GM12878 (cell line): ENCODE results near the gene HSPA12A. TPM values are rescaled to one million over a fixed set of nuclear protein-coding genes. Genes with fewer than 3 reads are reported as not detected.

Experiments
- ATAC-seq: fragments of 200-7000 bp; cut with Tn5 transposase; 3 replicates; pipeline ENCODE4 v1.9.1; 2020; ENCODE audit warnings: mild to moderate bottlenecking, moderate library complexity
- BruUV-seq: library from RNA; stranded (reverse); fragments of 400-500 nt; replicated peaks from 2 replicates; lab custom pipeline; 2021; lab: Mats Ljungman, UMichigan
- CTCF ChIA-PET: fragments of 300-600 bp; sonication (Branson Sonifier 250); formaldehyde crosslinking; extraction: SDS; loops from one replicate; lab custom pipeline; 2021; ENCODE audit warnings: inconsistent platforms; lab: Yijun Ruan, JAX
- POLR2A ChIA-PET: fragments of 350-600 bp; formaldehyde crosslinking; extraction: SDS; loops from one replicate; lab custom pipeline; 2021; ENCODE audit warnings: inconsistent platforms; lab: Charles Lee
- RAD21 ChIA-PET: fragments of 300-600 bp; sonication (Branson Sonifier 250); formaldehyde crosslinking; loops from one replicate; lab custom pipeline; 2023; ENCODE audit warnings: antibody characterized with exemption; ENCODE audit not compliant: unreplicated experiment; lab: Charles Lee
- SMC1A ChIA-PET: fragments of 300-600 bp; sonication (Branson Sonifier 250); formaldehyde crosslinking; loops from one replicate; lab custom pipeline; 2023; ENCODE audit not compliant: unreplicated experiment, uncharacterized antibody; lab: Charles Lee
- DNase-seq: peaks from one replicate; pipeline ENCODE4 v3.0.0-alpha.2; 2011; ENCODE audit warnings: low read depth, low spot score
- FAIRE-seq: peaks from 3 replicates; lab custom pipeline; 2011; peaks lifted over from hg19 to GRCh38; lab: Jason Lieb, UNC
- H2AFZ ChIP-seq: 2 replicates; pipeline ENCODE4 v1.6.0; 2011; ENCODE audit warnings: low read depth, low read length, control low read depth; ENCODE audit not compliant: control insufficient read depth
- H3K27ac ChIP-seq: 2 replicates; pipeline ENCODE4 v1.5.1; 2011; ENCODE audit warnings: control low read depth; ENCODE audit not compliant: control insufficient read depth, insufficient read depth
- H3K27me3 ChIP-seq, 2 experiments: replicated peaks in 1 of 2; 2 replicates each; pipeline versions ENCODE4 v1.6.0 to v1.6.1; 2011; ENCODE audit warnings: low read length in 1 of 2; ENCODE audit not compliant: control insufficient read depth in 2 of 2, insufficient read depth in 2 of 2
- H3K36me3 ChIP-seq, 2 experiments: 2 replicates each; pipeline ENCODE4 v1.5.1; 2011; ENCODE audit warnings: low read length in 1 of 2; ENCODE audit not compliant: control insufficient read depth in 2 of 2, insufficient read depth in 2 of 2
- H3K4me1 ChIP-seq: 2 replicates; pipeline ENCODE4 v1.6.1; 2011; ENCODE audit warnings: mild to moderate bottlenecking, low read length, moderate library complexity, mixed read lengths; ENCODE audit not compliant: control insufficient read depth, insufficient read depth
- H3K4me2 ChIP-seq: 2 replicates; pipeline ENCODE4 v1.6.0; 2011; ENCODE audit warnings: control low read depth; ENCODE audit not compliant: control insufficient read depth, insufficient read depth
- H3K4me3 ChIP-seq: fragments of 200-600 bp; sonication (generic); 2 replicates; pipeline ENCODE4 v1.5.1; 2016
- H3K79me2 ChIP-seq: 2 replicates; pipeline ENCODE4 v1.6.0; 2011; ENCODE audit warnings: low read length; ENCODE audit not compliant: control insufficient read depth, insufficient read depth
- H3K9ac ChIP-seq: 2 replicates; pipeline ENCODE4 v1.8.0; 2011; ENCODE audit warnings: low read length, control low read depth, mixed read lengths; ENCODE audit not compliant: control insufficient read depth, insufficient read depth
- H3K9me3 ChIP-seq: replicated peaks from 3 replicates; pipeline ENCODE4 v1.5.1; 2011; ENCODE audit warnings: mild to moderate bottlenecking, low read length; ENCODE audit not compliant: control insufficient read depth, insufficient read depth
- H4K20me1 ChIP-seq: 2 replicates; pipeline ENCODE4 v1.6.0; 2011; ENCODE audit not compliant: control insufficient read depth, insufficient read depth
- FOXM1 ChIP-seq: IDR thresholded peaks from 2 replicates; pipeline ENCODE4 v1.6.1; 2012; ENCODE audit warnings: low read depth, mild to moderate bottlenecking, inconsistent platforms, low read length, moderate library complexity
- MTA3 ChIP-seq: IDR thresholded peaks from 2 replicates; pipeline ENCODE4 v1.6.1; 2012; ENCODE audit warnings: low read length, inconsistent platforms, borderline replicate concordance
- NFYA ChIP-seq: IDR thresholded peaks from 2 replicates; pipeline ENCODE4 v1.6.1; 2011; ENCODE audit warnings: low read depth, mild to moderate bottlenecking, low read length, improper control_type of control experiment, borderline replicate concordance
- POLR2A ChIP-seq: IDR thresholded peaks from 2 replicates; pipeline ENCODE4 v1.6.1; 2011; ENCODE audit warnings: low read depth, mild to moderate bottlenecking, low read length
- RELA ChIP-seq: fragments of 450-650 bp; IDR thresholded peaks from 2 replicates; pipeline ENCODE4 v1.8.0; 2014; ENCODE audit warnings: borderline replicate concordance; ENCODE audit not compliant: partially characterized antibody
- SMAD1 ChIP-seq: fragments of 450-650 bp; IDR thresholded peaks from 2 replicates; pipeline ENCODE4 v1.6.1; 2018; ENCODE audit warnings: mild to moderate bottlenecking, low read depth; ENCODE audit not compliant: partially characterized antibody
- ZNF274 ChIP-seq: IDR thresholded peaks from one replicate; pipeline ENCODE4 v1.8.0; 2011; ENCODE audit not compliant: insufficient read length, insufficient read depth
- ZNF384 ChIP-seq: IDR thresholded peaks from 2 replicates; pipeline ENCODE4 v1.6.1; 2012; ENCODE audit warnings: low read depth, mild to moderate bottlenecking, low read length, improper control_type of control experiment, borderline replicate concordance
- ZNF622 ChIP-seq: fragments of 450-650 bp; IDR thresholded peaks from 2 replicates; pipeline ENCODE4 v1.6.1; 2017; ENCODE audit warnings: mild to moderate bottlenecking, inconsistent platforms
- WGBS: methylation state at CpG from one replicate; pipeline ENCODE4 v1.1.6; 2016; ENCODE audit warnings: low lambda C conversion rate; ENCODE audit not compliant: insufficient replicate concordance, insufficient coverage; ENCODE audit errors: missing lambda C conversion rate; 5-methylcytosine and 5-hydroxymethylcytosine counted together
- in situ Hi-C: fragments of 300-500 bp; cut with MboI; formaldehyde crosslinking; loops from 9 replicates; pipeline ENCODE4 v1.14.3; 2018; ENCODE audit warnings: mixed read lengths
- intact Hi-C: fragments of 100-400 bp; cut with micrococcal nuclease; formaldehyde crosslinking; loops from one replicate; pipeline ENCODE4 v1.14.2; 2022; ENCODE audit not compliant: unreplicated experiment
- polyA plus RNA-seq, 11 experiments: library from polyadenylated mRNA; depleted of rRNA in 4 of 11; unstranded in 6 of 11; stranded (reverse) in 5 of 11; fragments of >200 nt; fragmentation: Nextera tagmentation in 4 of 11; fragmentation: Illumina TruSeq in 1 of 11; extraction: Ambion mirVana in 4 of 11; extraction: Trizol in 1 of 11; gene quantifications; 1 replicate in 1 of 11; 2 replicates in 10 of 11; pipeline versions ENCODE4 v1.2.1 to v1.2.3, GENCODE V29; 2011 to 2016; ENCODE audit warnings: inconsistent platforms in 2 of 11, missing spikeins in 2 of 11, low read depth in 1 of 11
- total RNA-seq, 4 experiments: library from RNA; depleted of rRNA in 3 of 4; stranded (reverse); fragments of >200 nt in 3 of 4; fragmentation: Illumina TruSeq in 1 of 4; extraction: Trizol in 1 of 4; gene quantifications; 2 replicates each; pipeline versions ENCODE4 v1.2.1 to v1.2.3, GENCODE V29; 2013 to 2021
- TF ChIP-seq, protein P1 (sequence below): IDR thresholded peaks from 2 replicates; pipeline ENCODE4 v1.6.1; 2011; ENCODE audit warnings: mild to moderate bottlenecking, low read depth, low read length, moderate library complexity; ENCODE audit not compliant: insufficient replicate concordance
- TF ChIP-seq, protein P2 (sequence below): IDR thresholded peaks from 2 replicates; pipeline ENCODE4 v1.6.1; 2011; ENCODE audit warnings: borderline replicate concordance, low read depth, mild to moderate bottlenecking, moderate library complexity, low read length; ENCODE audit not compliant: insufficient read depth, poor library complexity, severe bottlenecking
- TF ChIP-seq, protein P3 (sequence below): fragments of 450-650 bp; IDR thresholded peaks from 2 replicates; pipeline ENCODE4 v1.6.1; 2017; ENCODE audit warnings: mild to moderate bottlenecking, low read depth, inconsistent platforms; ENCODE audit not compliant: poor library complexity, severe bottlenecking

Gene HSPA12A
- total and polyA plus RNA-seq, 10 of the 15 experiments (the other 5 are each of a cell fraction or from before 2014, with no cell fraction given): 0.90 to 20.2 (median 2.8) TPM

DNA sequence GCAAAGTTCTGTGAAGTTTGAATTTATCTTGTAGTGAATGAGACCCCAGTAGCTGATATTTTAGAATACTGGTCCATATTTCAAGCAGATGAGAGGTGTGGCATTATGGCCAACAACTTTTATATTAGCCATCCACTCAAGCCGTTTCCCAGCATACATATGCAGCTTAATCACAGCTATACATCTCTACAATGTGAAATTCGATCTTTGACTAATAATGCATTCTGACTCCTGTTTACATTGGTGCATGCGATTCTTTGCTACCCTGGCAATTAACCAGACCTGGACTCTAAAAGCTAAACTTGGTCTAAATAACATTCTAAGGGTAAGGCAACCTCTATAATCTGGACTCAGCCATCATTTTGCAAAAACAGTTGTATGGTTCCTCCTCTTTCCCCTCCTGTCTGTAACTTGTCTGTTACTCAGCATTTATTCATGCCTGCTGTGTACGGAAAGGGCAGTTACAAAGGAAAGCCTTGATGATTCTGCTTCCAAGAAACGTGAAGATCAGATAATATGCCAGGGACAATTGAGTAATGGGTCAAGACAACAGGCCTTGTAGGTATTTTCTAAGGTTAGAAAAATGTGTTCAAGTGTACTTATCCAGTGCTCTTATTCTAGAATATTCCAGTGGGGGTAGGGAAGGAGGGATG is 71.0 kb downstream of the HSPA12A start:
- no peak overlapping the region for H3K27ac ChIP-seq
- H3K79me2 ChIP-seq: no peaks in the 10 kb centered on the region
- H4K20me1 ChIP-seq: no peaks in the 10 kb centered on the region
- no peak overlapping the region for H3K4me3 ChIP-seq
- intact Hi-C loops: no loop called here
- no peak for DNase-seq
- H3K36me3 ChIP-seq: no peaks in the 10 kb centered on the region
- ChIA-PET SMC1A (interaction anchor here (1.1 kb wide), 1 partner anchor 11 kb away, joined by 3 read pairs; no protein-coding TSS in a partner anchor), CTCF (interaction anchor here (0.6 kb wide), 1 partner anchor 11 kb away, joined by 3 read pairs; no protein-coding TSS in a partner anchor), RAD21 (no interaction called here), POLR2A (no interaction called here)
- TF ChIP-seq SMAD1 (no peak), ZNF622 (no peak), RELA (no peak)
- TF ChIP-seq, protein P1, sequence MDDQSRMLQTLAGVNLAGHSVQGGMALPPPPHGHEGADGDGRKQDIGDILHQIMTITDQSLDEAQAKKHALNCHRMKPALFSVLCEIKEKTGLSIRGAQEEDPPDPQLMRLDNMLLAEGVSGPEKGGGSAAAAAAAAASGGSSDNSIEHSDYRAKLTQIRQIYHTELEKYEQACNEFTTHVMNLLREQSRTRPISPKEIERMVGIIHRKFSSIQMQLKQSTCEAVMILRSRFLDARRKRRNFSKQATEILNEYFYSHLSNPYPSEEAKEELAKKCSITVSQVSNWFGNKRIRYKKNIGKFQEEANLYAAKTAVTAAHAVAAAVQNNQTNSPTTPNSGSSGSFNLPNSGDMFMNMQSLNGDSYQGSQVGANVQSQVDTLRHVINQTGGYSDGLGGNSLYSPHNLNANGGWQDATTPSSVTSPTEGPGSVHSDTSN: no peak
- H2AFZ ChIP-seq: no peak overlapping the region
- no peak for FAIRE-seq
- no peak overlapping the region for H3K9ac ChIP-seq
- WGBS: 29% methylated on average over 5 of the region's 5 CpGs
- in situ Hi-C loops: no loop called here
- H3K27me3 ChIP-seq: peaks cover 0 to 3% of the 10 kb centered on the region in 2 experiments; a peak in 2 of 4 replicates
- H3K9me3 ChIP-seq: no peaks in the 10 kb centered on the region
- H3K4me2 ChIP-seq: no peak overlapping the region
- H3K4me1 ChIP-seq: no peaks in the 10 kb centered on the region
- no peak for ATAC-seq
- no TSS peak for BruUV-seq

DNA sequence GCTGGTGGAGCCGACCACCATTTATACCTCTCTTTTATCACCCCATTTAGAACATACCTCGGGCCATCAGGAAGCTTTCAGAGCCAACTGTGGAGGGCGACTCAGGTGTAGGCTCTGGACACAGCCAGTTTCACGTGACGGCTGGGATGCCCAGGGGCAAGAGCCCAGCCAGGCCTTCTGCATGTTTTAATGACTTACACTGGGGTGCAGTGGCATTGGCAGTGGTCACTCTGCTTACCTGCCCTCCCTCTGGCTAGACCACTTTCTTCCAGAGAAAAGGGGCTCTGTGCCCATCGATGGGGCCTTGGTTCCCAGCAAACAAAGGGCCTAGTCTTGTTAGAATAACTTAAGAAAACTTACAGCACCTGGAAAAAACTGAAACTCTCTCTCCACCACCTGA is 71.7 kb downstream of the HSPA12A start:
- DNase-seq (no peak), ATAC-seq (no peak), FAIRE-seq (no peak)
- H3K27me3 ChIP-seq: peaks cover 0 to 3% of the 10 kb centered on the region in 2 experiments; a peak in 2 of 4 replicates
- no peak overlapping the region for H3K27ac ChIP-seq
- no peak overlapping the region for H3K4me2 ChIP-seq
- intact Hi-C loops (no loop called here), in situ Hi-C loops (no loop called here)
- H4K20me1 ChIP-seq: no peaks in the 10 kb centered on the region
- no peaks in the 10 kb centered on the region for H3K4me1 ChIP-seq
- H3K4me3 ChIP-seq: no peak overlapping the region
- ChIA-PET POLR2A (no interaction called here), RAD21 (no interaction called here), CTCF (no interaction called here), SMC1A (interaction anchor here (1.1 kb wide), 1 partner anchor 12 kb away, joined by 3 read pairs; no protein-coding TSS in a partner anchor)
- no peaks in the 10 kb centered on the region for H3K79me2 ChIP-seq
- no peak overlapping the region for H3K9ac ChIP-seq
- no peaks in the 10 kb centered on the region for H3K9me3 ChIP-seq
- H2AFZ ChIP-seq: no peak overlapping the region
- no peaks in the 10 kb centered on the region for H3K36me3 ChIP-seq
- BruUV-seq: no TSS peak
- WGBS: 10% methylated on average over 6 of the region's 6 CpGs
- TF ChIP-seq, protein P2, sequence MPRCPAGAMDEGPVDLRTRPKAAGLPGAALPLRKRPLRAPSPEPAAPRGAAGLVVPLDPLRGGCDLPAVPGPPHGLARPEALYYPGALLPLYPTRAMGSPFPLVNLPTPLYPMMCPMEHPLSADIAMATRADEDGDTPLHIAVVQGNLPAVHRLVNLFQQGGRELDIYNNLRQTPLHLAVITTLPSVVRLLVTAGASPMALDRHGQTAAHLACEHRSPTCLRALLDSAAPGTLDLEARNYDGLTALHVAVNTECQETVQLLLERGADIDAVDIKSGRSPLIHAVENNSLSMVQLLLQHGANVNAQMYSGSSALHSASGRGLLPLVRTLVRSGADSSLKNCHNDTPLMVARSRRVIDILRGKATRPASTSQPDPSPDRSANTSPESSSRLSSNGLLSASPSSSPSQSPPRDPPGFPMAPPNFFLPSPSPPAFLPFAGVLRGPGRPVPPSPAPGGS: no peak
- no peak for TF ChIP-seq MTA3
- TF ChIP-seq NFYA: no peak
- no peak for TF ChIP-seq POLR2A
- no peak for TF ChIP-seq ZNF384
- TF ChIP-seq, protein P3, sequence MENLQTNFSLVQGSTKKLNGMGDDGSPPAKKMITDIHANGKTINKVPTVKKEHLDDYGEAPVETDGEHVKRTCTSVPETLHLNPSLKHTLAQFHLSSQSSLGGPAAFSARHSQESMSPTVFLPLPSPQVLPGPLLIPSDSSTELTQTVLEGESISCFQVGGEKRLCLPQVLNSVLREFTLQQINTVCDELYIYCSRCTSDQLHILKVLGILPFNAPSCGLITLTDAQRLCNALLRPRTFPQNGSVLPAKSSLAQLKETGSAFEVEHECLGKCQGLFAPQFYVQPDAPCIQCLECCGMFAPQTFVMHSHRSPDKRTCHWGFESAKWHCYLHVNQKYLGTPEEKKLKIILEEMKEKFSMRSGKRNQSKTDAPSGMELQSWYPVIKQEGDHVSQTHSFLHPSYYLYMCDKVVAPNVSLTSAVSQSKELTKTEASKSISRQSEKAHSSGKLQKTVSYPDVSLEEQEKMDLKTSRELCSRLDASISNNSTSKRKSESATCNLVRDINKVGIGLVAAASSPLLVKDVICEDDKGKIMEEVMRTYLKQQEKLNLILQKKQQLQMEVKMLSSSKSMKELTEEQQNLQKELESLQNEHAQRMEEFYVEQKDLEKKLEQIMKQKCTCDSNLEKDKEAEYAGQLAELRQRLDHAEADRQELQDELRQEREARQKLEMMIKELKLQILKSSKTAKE: no peak
- TF ChIP-seq ZNF274: no peak
- no peak for TF ChIP-seq FOXM1
